Left ventricle myocardium inferior (tissue), 1 donor: ENCODE data around the gene TYW3. TPM values are rescaled to one million over a fixed set of nuclear protein-coding genes. Genes with fewer than 3 reads are reported as not detected.

Experiments used
- DNase-seq: peaks from one replicate; pipeline ENCODE4 v3.0.0-alpha.2; 2020
- H3K27ac ChIP-seq: fragments of 200-600 bp; replicated peaks from 2 replicates; pipeline ENCODE4 v1.8.0; 2021
- H3K27me3 ChIP-seq: fragments of 200-600 bp; 2 replicates; pipeline ENCODE4 v1.8.0; 2021; ENCODE audit warnings: low read depth
- H3K36me3 ChIP-seq: fragments of 200-600 bp; 2 replicates; pipeline ENCODE4 v1.8.0; 2021
- H3K4me1 ChIP-seq: fragments of 200-600 bp; 2 replicates; pipeline ENCODE4 v1.8.0; 2021
- H3K4me3 ChIP-seq: fragments of 200-600 bp; 2 replicates; pipeline ENCODE4 v1.8.0; 2021; ENCODE audit warnings: mild to moderate bottlenecking, moderate library complexity
- H3K9me3 ChIP-seq: fragments of 200-600 bp; replicated peaks from 2 replicates; pipeline ENCODE4 v1.8.0; 2021
- CTCF ChIP-seq: fragments of 200-600 bp; IDR thresholded peaks from 2 replicates; pipeline ENCODE4 v1.8.0; 2021; ENCODE audit warnings: antibody characterized with exemption, mild to moderate bottlenecking, borderline replicate concordance
- intact Hi-C: fragments of 100-400 bp; cut with micrococcal nuclease; formaldehyde crosslinking; loops from one replicate; pipeline ENCODE4 v1.11.0; 2022
- total RNA-seq: library from RNA; stranded (reverse); fragmentation: NEBNext Ultra II Directional; extraction: Animal tissue kit (Norgen Biotek cat#: 25700); gene quantifications from one replicate; pipeline ENCODE4 v1.2.1, GENCODE V29; 2021
- donor health status: DM: no; HTN: yes; CAD: no; lungs with severe emphysema.

TYW3 gene
- total RNA-seq, 1 donor from 2014 or later = 20.9 TPM

- H3K27me3 ChIP-seq = no peaks in the 10 kb centered on the region
- intact Hi-C loops = no loop called here
- H3K4me3 ChIP-seq = no peak overlapping the region
- peaks cover 14% of the 10 kb centered on the region for H3K36me3 ChIP-seq
- H3K27ac ChIP-seq = no peak overlapping the region
- no peak for TF ChIP-seq CTCF
- no peaks in the 10 kb centered on the region for H3K9me3 ChIP-seq
- H3K4me1 ChIP-seq = no peaks in the 10 kb centered on the region
- DNase-seq = no peak
Observed at GRCh38 chr1:74767490-74767889, 34.5 kb downstream of the TYW3 start.

- intact Hi-C loops = loop anchor here (2.0 kb wide), 1 partner anchor 431 kb away; no protein-coding TSS in a partner anchor
- H3K4me3 ChIP-seq = no peak overlapping the region
- no peaks in the 10 kb centered on the region for H3K9me3 ChIP-seq
- no peak for DNase-seq
- TF ChIP-seq CTCF = peak; percentile 81
- no peaks in the 10 kb centered on the region for H3K4me1 ChIP-seq
- H3K27ac ChIP-seq = no peak overlapping the region
- H3K27me3 ChIP-seq = peaks cover 34% of the 10 kb centered on the region
- no peaks in the 10 kb centered on the region for H3K36me3 ChIP-seq
Observed at GRCh38 chr1:74771913-74772515, 39.1 kb downstream of the TYW3 start.

GRCh38 chr1:74772945-74773344, 40.0 kb downstream of the TYW3 start:
- no peak for TF ChIP-seq CTCF
- Histone ChIP-seq H3K27me3 (peaks cover 34% of the 10 kb centered on the region), H3K4me1 (no peaks in the 10 kb centered on the region), H3K36me3 (no peaks in the 10 kb centered on the region), H3K27ac (no peak overlapping the region), H3K4me3 (no peak overlapping the region), H3K9me3 (no peaks in the 10 kb centered on the region)
- intact Hi-C loops = loop anchor here (2.0 kb wide), 1 partner anchor 430 kb away; no protein-coding TSS in a partner anchor
- DNase-seq = no peak

- H3K27me3 ChIP-seq = peaks cover 39% of the 10 kb centered on the region
- intact Hi-C loops = loop anchor here (2.0 kb wide), 1 partner anchor 429 kb away; no protein-coding TSS in a partner anchor
- no peak for TF ChIP-seq CTCF
- H3K4me1 ChIP-seq = no peaks in the 10 kb centered on the region
- H3K27ac ChIP-seq = no peak overlapping the region
- H3K4me3 ChIP-seq = no peak overlapping the region
- no peaks in the 10 kb centered on the region for H3K9me3 ChIP-seq
- no peaks in the 10 kb centered on the region for H3K36me3 ChIP-seq
- DNase-seq = no peak
Observed at GRCh38 chr1:74773582-74773981, 40.6 kb downstream of the TYW3 start.

- no peak overlapping the region for H3K4me3 ChIP-seq
- intact Hi-C loops = no loop called here
- no peaks in the 10 kb centered on the region for H3K9me3 ChIP-seq
- no peaks in the 10 kb centered on the region for H3K36me3 ChIP-seq
- peaks cover 40% of the 10 kb centered on the region for H3K27me3 ChIP-seq
- no peak for TF ChIP-seq CTCF
- no peaks in the 10 kb centered on the region for H3K4me1 ChIP-seq
- no peak overlapping the region for H3K27ac ChIP-seq
- no peak for DNase-seq
Observed at GRCh38 chr1:74775735-74776134, 42.8 kb downstream of the TYW3 start.
